GM21717 (cell line): ENCODE results near the gene PLXND1.

ENCODE experiments used
- ATAC-seq: cut with Tn5 transposase; IDR thresholded peaks from one replicate; pipeline ENCODE4 v1.9.1; 2021; ENCODE audit warnings: mild to moderate bottlenecking, moderate library complexity; ENCODE audit not compliant: unreplicated experiment

Gene PLXND1

GRCh38 chr3:129603561-129603942, 2.9 kb downstream of the PLXND1 start:
- no peak for ATAC-seq

- no peak for ATAC-seq
Measured at GRCh38 chr3:129602730-129603560, 3.5 kb downstream of the PLXND1 start.

- no peak for ATAC-seq
Measured at GRCh38 chr3:129602309-129602708, 4.2 kb downstream of the PLXND1 start.

- no peak for ATAC-seq
Measured at GRCh38 chr3:129601713-129602112, 4.8 kb downstream of the PLXND1 start.

DNA sequence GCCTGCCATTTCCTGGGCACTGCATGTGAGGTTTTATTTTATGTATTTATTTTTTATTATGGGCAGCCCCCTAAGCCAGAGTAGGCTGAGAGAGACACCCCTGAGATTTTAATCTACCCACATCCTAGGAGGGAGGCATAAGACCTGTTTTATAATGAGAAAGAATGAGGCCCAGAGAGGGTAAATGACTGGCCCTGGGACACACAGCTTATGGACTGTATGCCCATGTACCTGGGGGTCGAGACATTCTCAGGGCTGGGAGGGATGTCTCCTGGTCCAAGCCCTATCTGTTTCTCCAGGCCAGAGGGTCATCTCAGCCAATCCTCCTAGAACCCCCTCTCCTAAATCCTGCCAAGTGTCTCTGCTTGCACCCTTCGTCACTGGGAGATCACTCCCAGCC, 6.1 kb downstream of the PLXND1 start:
- ATAC-seq = no peak

DNA sequence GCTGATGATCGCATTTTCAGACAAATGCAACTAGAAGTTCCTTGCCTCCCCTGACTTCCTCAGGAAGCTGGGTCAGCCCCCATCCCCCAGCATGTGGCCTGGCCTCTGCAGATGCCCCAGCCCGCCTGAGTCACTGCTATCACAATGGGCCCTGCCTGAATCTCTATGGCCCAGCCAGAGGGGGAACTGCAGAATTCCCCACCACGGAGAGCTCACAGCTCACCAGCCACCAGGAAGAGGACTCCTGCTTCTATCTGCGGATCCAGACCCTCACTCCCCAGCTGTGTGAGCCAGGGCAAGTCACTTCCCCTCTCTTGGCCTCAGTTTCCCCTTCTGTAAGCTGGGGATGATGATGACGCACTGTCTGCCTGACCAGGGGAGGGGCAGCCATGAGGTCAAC, 6.9 kb downstream of the PLXND1 start:
- ATAC-seq = no peak

DNA sequence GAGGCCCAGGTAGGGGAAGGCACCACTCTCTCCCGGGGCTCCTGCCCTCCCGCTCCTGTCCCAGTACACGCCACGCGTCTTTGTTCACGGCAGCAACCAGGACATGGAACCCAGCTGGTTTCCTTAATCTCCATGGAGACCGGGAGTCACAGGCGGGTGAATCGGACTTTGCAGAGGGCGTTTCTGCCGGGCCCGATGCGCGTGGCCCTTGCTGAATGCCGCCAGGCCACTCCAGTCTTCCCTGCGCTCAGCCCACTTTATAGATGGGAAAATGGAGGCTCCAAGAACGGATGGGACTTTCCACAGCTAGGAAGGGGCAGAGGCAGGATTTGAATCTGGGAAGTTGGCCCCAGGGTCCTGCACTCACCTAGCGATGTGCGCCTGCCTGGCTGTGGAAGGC, 7.4 kb downstream of the PLXND1 start:
- no peak for ATAC-seq

GRCh38 chr3:129598484-129598883, 8.0 kb downstream of the PLXND1 start:
- ATAC-seq = no peak

- ATAC-seq = no peak
Measured at GRCh38 chr3:129598000-129598381, 8.5 kb downstream of the PLXND1 start.

DNA sequence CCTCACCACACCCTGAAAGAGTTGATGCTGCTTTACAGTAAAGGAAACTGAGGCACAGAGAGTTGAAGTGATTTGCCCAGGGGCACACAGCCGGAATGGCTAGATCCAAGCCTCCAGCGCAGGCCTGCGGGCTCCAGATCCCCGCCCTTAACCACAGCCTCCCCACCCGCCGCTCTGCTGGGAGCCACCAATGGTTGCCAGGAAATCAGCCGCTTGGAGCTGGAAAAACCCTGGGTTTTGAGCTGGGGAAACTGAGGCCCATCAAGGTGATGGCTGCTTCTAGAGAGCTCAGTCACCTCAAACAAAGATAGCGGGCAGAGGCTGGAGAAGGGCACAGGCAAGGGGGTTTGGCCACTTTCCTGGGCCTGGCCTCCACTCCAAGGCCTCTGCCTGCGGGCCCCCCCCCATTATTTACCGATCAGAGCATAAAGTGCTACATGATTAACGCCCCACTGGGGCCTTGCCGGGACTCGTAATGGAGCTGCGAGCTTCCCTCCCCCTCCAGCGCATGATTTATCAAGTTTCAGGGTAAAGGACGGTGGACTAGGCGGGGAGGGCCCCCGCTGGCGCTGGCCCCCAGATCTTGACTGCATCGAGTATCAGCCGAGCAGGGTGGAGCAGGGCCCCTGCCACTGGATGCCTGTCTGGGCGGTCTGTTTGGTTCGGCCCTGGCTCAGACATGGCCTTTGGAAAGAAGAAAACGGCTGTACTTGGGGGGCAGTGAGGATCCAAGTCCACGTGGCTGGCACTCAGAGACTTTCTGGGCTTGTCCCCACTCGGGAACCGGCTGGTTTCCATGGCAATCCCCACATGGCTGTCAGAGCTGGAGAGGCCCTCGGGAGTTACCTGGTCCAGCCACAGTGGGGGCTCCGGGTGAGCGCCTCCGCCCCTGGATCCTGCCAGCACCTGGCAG, 9.1 kb downstream of the PLXND1 start:
- no peak for ATAC-seq

GRCh38 chr3:129596194-129597086, 10.0 kb downstream of the PLXND1 start:
- no peak for ATAC-seq

- no peak for ATAC-seq
Measured at GRCh38 chr3:129595544-129596193, 10.8 kb downstream of the PLXND1 start.

- ATAC-seq = no peak
Measured at GRCh38 chr3:129594907-129595390, 11.5 kb downstream of the PLXND1 start.

DNA sequence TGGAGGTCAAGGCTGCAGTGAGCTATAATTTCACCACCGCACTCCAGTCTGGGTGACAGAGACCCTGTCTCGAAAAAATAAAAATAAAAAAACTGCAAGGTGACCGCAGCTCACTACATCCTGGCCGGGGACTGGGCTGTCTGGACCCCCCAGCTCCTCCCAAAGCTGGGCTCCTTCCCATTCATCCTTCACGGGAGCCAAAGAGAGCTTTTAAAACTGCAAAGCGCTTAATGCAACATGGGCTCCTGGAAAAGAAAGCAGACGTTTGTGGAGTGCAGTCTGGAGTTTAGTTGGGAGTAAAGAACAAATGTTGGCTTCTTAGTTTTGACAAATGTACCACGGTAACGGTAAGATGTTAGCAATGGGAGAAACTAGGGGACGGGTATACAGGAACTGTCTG, 12.1 kb downstream of the PLXND1 start:
- no peak for ATAC-seq

GRCh38 chr3:129593595-129594339, 12.7 kb downstream of the PLXND1 start:
- no peak for ATAC-seq

DNA sequence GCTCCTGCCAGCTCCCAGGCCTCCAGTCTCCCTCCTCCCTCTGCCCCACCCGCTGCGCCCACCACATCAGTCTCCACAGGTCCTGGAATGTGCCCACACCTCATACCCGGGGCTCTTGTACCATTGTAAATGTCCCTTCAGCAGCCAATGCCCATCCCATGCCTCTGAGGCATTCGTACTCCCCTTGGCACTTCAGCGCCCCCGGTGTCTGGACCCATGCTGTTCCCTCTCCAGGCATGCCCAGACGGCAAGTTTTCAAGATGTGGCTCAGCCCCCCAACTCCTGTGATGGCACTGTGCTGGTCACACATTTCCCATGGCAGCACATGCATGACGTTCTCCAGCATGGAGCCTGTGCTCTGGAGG, 13.3 kb downstream of the PLXND1 start:
- no peak for ATAC-seq

DNA sequence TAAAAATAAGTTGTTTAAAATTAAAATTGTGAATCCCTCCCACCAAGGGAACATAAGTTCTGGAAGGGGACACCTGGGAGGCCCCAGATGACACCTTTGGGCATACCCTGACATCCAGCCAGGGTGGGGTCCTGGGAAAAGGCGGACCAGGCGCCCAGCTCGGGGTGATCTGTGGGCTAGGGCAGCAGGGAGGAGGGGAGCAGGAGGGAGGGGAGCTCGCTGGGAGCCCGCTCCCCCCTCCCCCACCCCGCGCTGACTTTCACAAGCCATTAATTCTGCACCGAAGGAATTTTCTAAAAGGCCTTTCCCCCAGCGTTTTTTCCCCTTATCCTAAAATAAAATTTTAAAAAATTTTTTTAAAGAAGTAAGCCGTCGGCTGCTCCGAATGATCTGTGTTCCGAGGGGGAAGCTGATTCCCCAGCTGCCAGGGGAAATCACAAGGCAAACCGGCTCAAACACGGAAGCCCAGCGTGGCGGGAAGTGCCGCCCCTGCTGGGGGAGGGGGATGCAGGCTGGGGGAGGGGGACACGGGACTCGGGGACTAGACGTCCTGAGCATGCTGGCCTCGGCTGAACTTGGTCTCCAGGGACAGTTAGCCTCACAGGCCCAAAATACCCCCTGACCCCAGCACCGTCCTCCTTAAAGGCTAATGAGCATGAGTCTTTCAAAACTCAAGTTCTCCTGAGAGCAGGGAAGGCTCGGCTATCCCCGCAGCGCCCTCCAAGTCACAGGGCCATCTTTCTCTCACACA, 13.9 kb downstream of the PLXND1 start:
- ATAC-seq = no peak

- no peak for ATAC-seq
Measured at GRCh38 chr3:129591932-129592331, 14.5 kb downstream of the PLXND1 start.

- ATAC-seq = no peak
Measured at GRCh38 chr3:129590215-129590614, 16.3 kb downstream of the PLXND1 start.
